GM19324 (cell line): ENCODE data around the gene ZNF426.
"Not testable (repeated sequence)": the region's sequence is repeated elsewhere in the genome, so short reads cannot be mapped to it uniquely, and the experiment has no call there.

Source experiments
- ATAC-seq: cut with Tn5 transposase; IDR thresholded peaks from one replicate; pipeline ENCODE4 v1.9.1; 2021; ENCODE audit warnings: mild to moderate bottlenecking, moderate library complexity; ENCODE audit not compliant: unreplicated experiment, low FRiP score

Gene ZNF426

GRCh38 chr19:9538183-9539058 lies at the start of gene ZNF426:
ZNF426 (minus strand) TSS chr19:9538645; CDS start chr19:9536232, 2,413 bp downstream.
- no peak for ATAC-seq

GRCh38 chr19:9586764-9587163 lies 48.3 kb upstream of the ZNF426 start:
- no peak for ATAC-seq

DNA sequence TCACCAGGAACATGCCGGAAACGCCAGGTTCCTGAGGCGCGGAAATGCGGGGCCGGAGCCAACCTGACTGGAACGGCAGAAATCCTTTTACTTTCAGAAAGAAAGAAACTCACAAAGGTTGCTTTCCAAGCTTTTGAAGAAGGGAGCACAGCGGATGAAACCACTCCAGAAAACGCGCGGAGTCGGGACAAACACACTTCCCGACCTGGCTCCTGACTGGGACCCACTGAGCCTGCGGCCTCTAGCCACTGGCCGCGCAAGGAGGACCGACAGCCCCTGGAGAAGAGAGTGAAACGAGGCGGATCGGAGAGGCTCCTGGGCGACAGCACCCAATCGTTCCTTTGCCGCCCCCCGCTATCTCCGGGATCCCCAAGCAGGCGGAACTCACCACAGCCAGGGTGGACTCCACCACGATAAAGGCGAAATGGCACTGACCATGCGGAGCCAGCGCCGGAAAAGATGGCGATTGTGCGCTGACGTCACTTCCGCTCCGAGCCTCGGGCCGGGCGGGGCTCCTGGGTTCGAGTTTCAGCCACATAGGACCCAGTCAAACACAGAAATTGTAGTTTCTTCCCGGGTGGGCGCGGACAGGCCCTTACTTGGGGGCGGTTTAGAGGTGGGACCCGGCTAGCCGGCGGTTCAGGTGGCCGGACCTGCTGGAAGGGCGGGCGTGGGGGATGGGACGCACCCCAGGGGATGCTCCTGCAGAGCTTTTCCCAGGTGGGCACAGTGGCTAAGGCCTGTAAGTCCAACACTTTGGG lies 45.8 kb upstream of the ZNF426 start, which contains the start of gene ZNF121:
Gene ZNF121 (minus strand): TSS at position 432 of the 761 bp plus-strand sequence. CDS start 16,407 bp downstream, outside the sequence.
- peak; percentile 95 for ATAC-seq

GRCh38 chr19:9582081-9582725 lies 43.8 kb upstream of the ZNF426 start:
- ATAC-seq = not testable (repeated sequence)

- ATAC-seq = no peak
These were observed 42.3 kb upstream of the ZNF426 start for GRCh38 chr19:9580728-9581127.

GRCh38 chr19:9570255-9570654 lies 31.8 kb upstream of the ZNF426 start:
- ATAC-seq = no peak

DNA sequence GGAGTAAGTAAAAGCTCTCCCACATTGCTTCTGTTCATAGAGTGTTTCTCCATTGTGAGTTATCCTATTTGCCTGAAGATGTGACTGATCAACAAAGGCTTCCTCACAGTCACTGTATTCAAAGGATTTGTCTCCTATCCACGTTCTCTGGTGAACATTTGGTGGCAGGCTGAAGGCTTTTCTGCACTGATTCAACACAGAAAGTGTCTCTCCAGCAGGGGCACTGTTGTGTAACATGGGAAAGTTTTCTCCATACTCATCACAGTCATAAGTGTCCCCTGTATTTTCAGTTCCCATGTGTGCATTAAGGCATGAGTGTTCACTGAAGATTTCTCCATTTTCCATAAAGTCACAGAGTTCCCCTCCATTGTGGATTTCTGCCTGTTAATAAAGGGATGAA lies 28.3 kb upstream of the ZNF426 start:
- ATAC-seq = no peak

DNA sequence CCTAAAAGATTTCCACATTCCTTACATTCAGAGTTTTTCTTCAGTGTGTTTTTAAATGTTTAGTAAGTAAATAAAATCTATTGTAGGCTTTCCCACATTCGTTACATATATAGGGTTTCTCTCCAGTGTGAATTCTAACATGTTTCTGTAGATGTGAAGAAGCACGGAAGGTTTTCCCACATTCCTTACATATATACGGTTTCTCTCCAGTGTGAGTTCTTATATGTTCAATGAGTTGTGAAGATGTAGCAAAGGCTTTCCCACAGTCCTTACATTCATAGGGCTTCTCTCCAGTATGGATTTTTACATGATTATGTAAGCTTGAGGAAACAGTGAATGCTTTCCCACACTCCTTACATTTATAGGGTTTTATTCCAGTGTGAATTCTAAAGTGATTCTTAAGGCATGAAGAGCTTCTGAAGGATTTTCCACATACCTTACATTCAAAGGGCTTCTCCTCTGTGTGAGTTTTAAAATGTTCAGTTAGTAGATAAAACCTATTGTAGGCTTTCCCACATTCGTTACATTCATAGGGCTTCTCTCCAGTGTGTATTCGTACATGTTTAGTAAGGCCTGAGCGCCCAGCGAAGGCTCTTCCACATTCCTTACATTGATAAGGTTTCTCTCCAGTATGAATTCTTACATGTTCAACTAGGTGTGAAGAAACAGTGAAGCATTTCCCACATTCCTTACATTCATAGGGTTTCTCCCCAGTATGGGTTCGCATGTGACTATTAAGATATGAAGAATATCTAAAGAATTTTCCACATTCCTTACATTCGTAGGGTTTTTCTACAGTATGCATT lies 27.7 kb upstream of the ZNF426 start:
- ATAC-seq = no peak

DNA sequence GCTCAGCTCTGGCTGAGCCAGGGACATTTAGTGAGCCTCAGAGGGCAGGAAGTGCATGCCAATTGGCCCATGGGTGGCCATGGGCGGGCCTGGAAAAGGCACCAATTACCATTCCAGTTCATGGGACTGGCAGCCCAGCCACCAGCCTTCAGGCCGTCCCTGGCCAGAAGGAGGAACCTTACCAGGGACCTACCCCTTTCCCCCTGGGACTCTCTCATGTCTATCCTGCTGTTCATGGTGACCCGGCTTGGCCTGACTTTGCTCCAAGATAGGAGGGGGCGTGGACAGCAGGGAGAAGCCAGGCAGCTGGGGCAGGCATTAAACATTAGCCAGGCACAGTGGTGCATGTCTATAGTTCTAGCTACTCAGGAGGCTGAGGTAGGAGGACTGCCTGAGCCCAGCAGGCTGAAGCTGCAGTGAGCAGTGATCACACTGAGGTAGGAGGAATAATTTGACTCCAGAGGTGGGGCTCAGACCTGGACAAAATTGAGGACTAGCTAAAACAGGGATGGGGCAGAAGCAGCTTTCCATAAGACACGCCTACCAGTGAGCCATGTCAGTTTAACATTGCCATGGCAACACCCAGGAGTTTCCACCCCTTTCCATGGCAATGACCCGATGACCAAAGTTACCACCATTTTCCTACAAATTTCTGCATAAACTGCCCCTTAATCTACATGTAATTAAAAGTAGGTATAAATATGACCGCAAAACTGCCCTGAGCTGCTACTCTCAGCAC lies 14.3 kb upstream of the ZNF426 start:
- no peak for ATAC-seq

GRCh38 chr19:9547870-9548269 lies 9.4 kb upstream of the ZNF426 start:
- ATAC-seq = no peak

DNA sequence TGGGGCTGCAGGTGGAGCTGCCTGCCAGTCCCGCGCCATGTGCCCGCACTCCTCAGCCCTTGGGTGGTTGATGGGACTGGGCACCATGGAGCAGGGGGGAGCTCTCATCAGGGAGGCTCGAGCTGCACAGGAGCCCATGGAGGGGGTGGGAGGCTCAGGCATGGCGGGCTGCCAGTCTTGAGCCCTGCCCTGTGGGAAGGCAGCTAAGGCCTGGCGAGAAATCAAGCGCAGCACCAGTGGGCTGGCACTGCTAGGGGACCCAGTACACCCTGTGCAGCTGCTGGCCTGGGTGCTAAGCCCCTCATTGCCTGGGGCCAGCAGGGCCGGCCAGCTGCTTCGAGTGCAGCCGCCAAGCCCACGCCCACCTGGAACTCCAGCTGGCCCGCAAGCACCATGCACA lies 2.8 kb upstream of the ZNF426 start:
- ATAC-seq = not testable (repeated sequence)

- not testable (repeated sequence) for ATAC-seq
These were observed 1.5 kb upstream of the ZNF426 start for GRCh38 chr19:9539921-9540320.

- not testable (repeated sequence) for ATAC-seq
These were observed 756 bp upstream of the ZNF426 start for GRCh38 chr19:9539201-9539600.

DNA sequence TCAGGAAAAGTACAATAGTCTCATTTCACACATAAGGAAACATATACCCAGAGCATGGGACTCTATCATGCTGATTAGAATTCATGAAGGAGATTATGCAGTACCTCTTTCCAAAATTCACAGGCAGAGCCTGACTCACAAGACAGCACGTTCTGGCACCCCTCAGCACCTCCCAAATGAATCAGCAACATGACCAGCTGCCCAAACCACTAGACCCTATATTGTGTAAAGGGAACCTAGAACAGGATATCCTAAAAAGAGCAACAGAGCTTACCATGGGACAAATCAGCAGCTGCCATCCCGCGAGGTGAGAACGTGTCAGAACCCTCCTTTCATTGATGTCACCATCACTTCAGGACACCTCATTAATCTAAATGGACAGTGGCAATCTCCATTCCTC lies 2.5 kb downstream of the ZNF426 start:
- ATAC-seq = no peak

GRCh38 chr19:9531933-9532332 lies 6.5 kb downstream of the ZNF426 start:
- ATAC-seq = no peak

DNA sequence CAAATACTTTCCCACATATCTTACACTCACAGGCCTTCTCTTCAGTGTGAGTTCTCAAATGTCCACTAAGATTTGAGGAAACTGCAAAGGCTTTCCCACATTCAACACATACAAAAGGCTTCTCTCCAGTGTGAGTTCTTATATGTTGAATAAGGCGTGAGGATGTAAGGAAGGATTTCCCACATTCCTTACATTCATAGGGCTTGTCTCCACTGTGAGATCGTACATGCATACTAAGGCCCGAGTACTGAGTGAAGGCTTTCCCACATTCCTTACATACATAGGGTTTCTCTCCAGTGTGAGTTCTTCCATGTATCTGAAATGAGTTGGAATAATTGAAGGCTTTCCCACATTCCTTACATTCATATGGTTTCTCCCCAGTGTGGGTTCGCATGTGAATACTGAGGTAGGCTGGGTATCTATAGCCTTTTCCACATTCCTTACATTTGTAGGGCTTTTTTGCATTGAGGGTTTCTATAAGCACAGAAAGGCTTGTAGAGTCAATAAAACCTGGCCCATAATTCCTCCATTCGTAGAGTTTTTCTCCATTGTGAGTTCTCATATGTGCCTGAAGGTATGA lies 9.6 kb downstream of the ZNF426 start:
- ATAC-seq = no peak

- ATAC-seq = no peak
These were observed 14.5 kb downstream of the ZNF426 start for GRCh38 chr19:9523885-9524474.

DNA sequence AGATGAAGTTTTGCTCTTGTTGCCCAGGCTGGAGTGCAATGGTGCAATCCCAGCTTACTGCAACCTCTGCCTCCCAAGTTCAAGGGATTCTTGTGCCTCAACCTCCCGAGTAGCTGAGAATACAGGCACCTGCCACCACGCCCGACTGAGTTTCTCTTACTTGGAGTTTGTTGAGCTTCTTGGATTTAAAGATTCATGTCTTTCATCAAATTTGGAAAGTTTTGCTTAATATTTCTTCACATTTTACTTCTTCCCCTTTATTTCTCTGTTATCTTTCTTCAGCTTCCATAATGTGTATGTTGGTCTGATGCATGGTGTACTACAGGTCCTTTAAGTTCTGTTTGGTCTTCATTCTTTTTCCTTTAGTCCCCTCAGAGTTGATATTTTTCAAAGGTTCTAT lies 31.2 kb downstream of the ZNF426 start:
- no peak for ATAC-seq

- no peak for ATAC-seq
These were observed 37.6 kb downstream of the ZNF426 start for GRCh38 chr19:9500796-9501195.
